UCSD-AML1 (cell line): ENCODE data around the gene UGT1A8.
"Not testable (repeated sequence)": the region's sequence is repeated elsewhere in the genome, so short reads cannot be mapped to it uniquely, and the experiment has no call there.

Experiments
- DNase-seq: peaks from one replicate; lab custom pipeline; 2025; ENCODE audit not compliant: unreplicated experiment; lab: John Stamatoyannopoulos, UW

The UGT1A8 gene

DNA sequence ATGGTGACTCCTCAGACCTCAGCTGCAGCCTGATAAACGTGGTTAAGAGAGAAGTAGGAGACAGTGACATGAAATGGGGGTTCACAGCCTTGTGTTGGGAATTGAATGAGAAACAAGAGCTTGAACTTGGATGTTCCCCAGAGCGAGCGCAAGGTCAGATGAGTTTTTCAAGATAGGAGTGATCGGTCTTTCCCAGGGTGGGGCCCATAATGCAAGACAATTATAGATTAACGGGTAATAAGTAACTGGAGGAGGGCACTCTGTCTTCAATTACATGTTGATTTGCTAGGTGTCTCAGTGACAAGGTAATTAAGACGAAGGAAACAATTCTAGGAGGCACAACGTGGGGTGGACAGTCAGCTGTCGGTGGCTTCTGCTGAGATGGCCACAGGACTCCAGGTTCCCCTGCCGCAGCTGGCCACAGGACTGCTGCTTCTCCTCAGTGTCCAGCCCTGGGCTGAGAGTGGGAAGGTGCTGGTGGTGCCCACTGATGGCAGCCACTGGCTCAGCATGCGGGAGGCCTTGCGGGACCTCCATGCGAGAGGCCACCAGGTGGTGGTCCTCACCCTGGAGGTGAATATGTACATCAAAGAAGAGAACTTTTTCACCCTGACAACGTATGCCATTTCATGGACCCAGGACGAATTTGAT lies 95.3 kb downstream of the UGT1A8 start, which contains the start of gene UGT1A5:
UGT1A5 (plus strand) TSS at position 297 of the 651 bp plus-strand sequence; CDS start at position 382, 85 bp downstream.
- DNase-seq, result no peak

DNA sequence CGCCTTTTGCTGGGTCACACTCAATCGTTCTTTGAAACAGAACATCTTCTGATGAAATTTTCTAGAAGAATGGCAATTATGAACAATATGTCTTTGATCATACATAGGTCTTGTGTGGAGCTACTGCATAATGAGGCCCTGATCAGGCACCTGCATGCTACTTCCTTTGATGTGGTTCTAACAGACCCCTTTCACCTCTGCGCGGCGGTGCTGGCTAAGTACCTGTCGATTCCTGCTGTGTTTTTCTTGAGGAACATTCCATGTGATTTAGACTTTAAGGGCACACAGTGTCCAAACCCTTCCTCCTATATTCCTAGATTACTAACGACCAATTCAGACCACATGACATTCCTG lies 95.8 kb downstream of the UGT1A8 start:
- DNase-seq, result no peak

DNA sequence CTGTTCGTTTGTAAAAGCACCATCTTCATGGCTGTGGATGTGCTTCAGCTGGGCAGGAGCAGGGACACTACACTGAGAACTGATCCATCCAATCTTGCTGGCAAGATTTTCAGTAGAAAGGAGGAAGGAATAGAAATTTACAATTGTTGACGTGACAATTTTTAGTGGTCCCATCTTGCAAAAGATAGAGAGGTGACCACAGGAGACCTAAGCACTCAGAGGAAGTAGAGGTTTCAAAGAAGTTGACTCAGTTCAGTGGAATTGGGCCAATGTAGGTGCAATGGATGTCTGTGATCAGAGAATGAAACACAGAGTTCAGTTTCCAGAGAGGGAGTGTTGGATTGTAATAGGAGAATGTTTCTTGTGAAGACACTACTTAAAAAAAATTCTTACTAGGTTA lies 96.7 kb downstream of the UGT1A8 start:
- no peak for DNase-seq

DNA sequence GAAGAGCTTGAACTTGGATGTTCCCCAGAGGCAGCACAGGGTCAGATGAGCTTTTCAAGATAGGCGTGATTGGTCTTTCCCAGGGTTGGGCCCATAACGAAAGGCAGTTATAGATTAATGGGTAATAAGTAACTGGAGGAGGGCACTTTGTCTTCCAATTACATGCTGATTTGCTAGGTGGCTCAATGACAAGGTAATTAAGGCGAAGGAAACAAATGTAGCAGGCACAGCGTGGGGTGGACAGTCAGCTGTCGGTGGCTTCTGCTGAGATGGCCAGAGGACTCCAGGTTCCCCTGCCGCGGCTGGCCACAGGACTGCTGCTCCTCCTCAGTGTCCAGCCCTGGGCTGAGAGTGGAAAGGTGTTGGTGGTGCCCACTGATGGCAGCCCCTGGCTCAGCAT lies 101.1 kb downstream of the UGT1A8 start, which contains the start of gene UGT1A4:
UGT1A4 (plus strand) TSS at position 185 of the 400 bp plus-strand sequence; CDS start at position 270, 85 bp downstream.
- DNase-seq, result no peak

DNA sequence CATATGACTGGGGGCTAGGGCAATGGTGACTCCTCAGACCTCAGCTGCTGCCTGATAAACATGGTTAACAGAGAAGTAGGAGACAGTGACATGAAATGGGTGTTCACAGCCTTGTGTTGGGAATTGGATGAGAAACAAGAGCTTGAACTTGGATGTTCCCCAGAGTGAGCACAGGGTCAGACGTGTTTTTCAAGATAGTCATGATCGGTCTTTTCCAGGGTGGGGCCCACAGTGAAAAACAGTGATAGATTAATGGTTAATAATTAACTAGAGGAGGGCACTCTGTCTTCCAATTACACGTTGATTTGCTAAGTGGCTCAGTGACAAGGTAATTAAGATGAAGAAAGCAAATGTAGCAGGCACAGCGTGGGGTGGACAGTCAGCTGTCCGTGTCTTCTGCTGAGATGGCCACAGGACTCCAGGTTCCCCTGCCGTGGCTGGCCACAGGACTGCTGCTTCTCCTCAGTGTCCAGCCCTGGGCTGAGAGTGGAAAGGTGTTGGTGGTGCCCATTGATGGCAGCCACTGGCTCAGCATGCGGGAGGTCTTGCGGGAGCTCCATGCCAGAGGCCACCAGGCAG lies 111.4 kb downstream of the UGT1A8 start, which contains the start of gene UGT1A3:
UGT1A3 (plus strand) TSS at position 320 of the 579 bp plus-strand sequence; CDS start at position 405, 85 bp downstream.
- DNase-seq, result no peak

DNA sequence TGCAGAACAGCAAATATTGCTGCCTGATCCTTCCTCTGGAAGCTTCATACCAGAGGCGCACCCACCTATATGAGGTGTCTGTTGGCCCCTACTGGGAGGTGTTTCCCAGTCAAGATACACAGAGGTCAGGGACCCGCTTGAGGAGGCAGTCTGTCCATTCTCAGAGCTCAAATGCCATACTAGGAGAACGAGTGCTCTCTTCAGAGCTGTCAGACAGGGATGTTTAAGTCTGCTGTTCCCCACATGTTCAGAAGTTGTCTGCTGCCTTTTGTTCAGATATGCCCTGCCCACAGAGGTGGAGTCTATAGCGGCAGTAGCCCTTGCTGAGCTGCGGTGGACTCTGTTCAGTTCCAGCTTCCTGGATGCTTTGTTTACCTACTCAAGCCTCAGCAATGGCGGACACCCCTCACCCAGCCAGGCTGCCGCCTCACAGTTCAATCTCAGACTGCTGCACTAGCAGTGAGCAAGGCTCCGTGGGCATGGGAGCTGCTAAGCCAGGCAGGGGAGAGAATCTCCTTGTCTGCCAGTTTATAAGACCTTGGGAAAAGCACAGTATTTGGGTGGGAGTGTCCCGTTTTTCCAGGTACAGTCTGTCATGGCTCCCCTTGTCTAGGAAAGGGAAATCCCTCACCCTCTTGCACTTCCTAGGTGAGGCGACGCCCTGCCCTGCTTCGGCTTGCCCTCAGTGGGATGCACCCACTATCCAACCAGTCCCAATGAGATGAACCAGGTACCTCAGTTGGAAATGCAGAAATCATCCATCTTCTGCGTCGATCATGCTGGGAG lies 119.6 kb downstream of the UGT1A8 start:
- not testable (repeated sequence) for DNase-seq

DNA sequence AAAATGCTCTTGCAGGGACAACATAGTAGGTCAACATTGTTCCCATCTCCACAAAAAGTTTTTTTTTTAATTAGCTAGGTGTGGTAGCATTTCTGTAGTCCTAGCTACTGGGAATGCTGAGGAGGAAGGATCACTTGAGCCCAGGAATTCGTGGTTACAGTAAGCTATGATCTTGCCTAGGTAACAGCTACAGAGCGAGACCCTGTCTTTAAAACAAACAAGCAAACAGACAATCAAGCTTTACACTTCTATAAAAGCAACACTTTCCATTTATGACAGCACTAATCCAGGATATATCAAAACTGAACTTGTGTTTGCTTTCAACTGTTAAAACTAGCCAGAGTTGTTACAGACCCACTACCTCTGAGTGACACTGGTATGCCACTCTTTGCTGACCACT lies 123.4 kb downstream of the UGT1A8 start:
- DNase-seq, result no peak

DNA sequence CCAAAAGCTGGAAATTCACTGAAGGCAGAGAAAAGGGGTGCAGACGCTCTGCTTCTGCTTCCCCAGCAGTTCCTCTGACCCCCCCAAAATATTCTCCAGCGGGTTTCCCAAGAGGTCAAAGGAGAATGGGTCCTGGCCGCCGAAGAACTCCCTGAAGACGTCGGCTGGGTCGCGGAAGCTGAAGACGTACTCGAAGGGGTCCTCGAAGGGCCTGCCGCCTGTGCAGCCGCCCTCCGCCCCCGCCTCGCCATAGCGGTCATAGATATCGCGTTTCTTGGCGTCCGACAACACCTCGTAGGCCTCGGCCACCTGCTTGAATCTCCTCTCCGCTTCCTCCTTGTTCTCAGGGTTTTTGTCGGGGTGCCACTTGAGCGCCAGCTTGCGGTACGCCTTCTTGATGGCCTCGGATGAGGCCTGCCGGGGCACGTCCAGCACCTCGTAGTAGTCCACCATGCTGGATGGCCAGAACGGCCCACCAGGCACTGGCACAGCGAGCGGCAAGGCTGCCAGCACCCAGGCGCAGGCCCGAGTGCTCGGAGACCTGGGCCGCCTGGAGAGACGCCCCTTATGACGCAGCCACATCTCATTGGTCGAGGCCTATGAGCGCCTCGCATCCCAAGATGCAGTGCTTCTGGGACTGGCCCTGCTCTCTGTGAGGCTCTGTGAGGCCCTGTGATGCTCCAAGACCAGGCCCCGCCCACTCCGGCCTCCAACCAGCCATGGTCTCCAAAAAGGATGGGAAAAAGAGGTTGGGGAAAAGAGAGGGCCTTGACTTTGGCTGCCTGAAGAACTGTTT lies 126.2 kb downstream of the UGT1A8 start:
- no peak for DNase-seq

DNA sequence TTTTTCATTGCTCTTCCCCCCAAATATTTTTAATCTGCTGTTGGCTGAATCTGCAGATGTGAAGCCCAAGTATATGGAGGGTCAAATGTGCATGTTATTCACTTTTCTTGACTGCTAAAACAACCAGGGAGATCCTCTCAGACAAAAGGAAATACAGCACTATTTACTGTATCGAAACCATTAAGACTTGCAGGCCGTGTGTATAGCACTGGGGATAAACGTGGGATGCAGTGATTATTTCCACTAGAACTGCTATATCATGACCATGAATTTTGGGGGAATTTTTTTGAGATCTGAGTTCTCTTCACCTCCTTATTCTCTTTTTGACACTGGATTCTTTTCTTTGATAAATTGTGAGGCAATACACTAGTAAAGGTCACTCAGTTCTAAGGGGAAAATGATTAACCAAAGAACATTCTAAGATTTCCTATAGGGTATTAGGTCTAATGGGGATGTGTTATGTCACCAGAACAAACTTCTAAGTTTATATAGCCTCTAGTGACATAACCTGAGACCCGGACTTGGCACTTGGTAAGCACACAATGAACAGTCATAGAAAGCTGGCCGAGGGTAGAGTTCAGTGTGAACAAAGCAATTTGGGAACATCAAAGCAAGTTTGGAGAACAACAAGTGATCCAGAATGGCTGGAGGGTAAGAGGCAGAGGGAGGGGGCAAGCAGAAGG lies 127.8 kb downstream of the UGT1A8 start:
- DNase-seq, result no peak

DNA sequence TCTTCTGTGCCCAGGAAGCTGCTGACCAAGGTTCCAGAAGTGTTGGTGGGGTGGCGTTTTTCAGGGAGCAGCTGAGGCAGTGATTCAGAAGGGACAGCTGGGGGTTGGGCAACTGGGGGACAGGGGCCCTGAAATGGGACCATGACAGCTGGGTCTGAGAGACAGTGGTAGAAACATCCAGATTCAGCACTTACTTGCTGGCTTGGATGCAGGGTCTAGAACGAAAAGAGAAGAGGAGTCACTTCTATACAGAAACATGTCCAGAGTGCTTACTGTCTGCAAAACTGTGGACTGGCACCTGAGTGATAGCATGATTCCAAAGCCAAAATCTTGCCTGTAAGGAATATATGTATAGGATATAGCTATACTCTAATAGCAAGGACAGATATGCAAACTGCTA lies 128.4 kb downstream of the UGT1A8 start:
- DNase-seq, result not testable (repeated sequence)

DNA sequence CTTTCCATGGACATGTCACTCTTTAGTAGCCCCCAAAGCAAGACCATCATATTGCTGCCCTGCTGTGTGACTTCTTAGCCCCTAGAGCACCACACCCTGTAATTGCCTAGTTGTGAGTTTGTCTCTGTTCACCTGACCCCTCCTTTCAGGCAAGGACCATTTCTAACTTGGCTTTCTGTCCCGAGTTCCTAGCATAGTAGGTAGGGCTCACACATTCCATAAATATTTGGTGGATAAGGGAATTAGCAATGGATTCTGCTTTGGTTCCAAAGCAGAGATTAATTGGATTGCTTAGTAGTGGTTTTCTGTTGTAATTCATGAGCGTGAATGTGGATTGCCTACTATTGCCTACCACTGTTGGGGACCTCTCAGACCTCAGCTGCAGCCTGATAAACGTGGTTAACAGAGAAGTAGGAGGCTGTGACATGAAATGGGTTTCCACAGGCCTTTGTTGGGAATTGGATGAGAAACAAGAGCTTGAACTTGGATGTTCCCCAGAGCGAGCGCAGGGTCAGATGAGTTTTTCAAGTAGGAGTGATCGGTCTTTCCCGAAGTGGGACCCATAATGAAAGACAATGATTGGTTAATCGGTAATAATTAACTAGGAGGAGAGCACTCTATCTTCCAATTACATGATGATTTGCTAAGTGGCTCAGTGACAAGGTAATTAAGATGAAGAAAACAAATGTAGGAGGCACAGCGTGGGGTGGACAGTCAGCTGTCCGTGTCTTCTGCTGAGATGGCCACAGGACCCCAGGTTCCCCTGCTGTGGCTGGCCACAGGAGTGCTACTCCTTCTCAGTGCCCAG lies 129.2 kb downstream of the UGT1A8 start:
- DNase-seq, result no peak

DNA sequence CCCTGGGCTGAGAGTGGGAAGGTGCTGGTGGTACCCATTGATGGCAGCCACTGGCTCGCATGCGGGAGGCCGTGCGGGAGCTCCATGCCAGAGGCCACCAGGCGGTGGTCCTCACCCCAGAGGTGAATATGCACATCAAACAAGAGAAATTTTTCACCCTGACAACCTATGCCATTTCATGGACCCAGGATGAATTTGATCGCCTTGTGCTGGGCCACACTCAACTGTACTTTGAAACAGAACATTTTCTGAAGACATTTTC lies 129.8 kb downstream of the UGT1A8 start:
- no peak for DNase-seq

DNA sequence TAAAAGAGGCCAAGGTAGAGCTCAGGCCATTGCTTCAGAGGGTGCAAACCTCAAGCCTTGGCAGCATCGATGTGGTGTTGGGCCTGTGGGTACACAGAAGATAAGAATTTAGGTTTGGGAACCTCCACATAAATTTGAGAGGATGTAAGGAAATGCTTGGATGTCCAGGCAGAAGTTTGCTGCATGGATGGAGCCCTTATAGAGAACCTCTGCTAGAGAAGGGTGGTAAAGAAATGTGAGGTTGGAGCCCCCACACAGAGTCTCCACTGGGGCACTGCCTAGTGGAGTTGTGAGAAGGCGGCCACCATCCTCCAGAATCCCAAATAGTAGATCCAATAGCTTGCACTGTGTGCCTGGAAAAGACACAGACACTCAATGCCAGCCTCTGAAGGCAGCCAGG lies 133.3 kb downstream of the UGT1A8 start:
- DNase-seq, result not testable (repeated sequence)

DNA sequence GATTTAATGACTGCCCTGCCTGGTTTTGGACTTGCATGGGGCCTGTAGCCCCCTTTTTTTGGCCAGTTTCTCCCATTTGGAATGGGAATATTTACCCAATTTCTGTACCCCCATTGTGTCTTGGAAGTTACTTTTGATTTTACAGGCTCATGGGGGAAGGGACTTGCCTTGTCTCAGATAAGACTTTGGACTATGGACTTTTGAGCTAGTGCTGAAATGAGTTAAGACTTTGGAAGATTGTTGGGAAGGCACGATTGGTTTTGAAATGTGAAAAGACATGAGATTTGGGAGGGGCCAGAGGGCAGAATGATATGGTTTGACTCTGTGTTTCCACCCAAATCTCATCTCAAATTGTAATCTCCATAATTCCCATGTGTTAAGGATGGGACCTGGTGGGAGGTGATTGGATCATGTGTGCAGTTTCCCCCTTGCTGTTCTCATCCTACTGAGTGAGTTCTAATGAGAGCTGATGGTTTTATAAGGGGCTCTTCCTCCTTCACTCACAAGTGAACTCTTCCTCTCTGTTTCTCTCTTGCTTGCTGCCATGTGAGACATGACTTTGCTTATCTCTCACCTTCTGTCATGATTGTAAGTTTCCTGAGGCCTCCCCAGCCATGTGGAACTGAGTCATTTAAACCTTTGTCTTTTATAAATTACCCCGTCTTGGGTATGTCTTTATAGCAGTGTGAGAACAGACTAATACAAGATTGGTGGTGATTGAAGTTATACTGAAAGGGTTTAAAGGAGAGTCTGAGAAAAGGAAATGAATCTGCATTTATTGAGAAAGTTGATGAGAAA lies 134.0 kb downstream of the UGT1A8 start:
- not testable (repeated sequence) for DNase-seq

DNA sequence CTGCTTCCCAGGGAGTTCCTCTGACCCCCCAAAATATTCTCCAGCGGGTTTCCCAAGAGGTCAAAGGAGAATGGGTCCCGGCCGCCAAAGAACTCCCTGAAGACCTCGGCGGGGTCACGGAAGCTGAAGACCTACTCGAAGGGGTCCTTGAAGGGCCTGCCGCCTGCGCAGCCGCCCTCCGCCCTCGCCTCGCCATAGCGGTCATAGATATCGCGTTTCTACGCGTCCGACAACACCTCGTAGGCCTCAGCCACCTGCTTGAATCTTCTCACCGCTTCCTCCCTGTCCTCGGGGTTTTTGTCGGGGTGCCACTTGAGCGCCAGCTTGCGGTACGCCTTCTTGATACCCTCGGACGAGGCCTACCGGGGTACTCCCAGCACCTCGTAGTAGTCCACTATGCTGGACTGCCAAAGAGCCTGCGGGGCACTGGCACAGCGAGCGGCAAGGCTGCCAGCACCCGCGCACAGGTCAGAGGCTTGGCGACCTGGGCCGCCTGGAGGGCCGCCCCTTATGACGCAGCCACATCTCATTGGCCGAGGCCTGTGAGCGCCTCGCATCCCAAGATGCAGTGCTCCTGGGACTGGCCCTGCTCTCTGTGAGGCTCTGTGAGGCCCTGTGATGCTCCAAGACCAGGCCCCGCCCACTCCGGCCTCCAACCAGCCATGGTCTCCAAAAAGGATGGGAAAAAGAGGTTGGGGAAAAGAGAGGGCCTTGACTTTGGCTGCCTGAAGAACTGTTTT lies 137.6 kb downstream of the UGT1A8 start:
- DNase-seq, result no peak

DNA sequence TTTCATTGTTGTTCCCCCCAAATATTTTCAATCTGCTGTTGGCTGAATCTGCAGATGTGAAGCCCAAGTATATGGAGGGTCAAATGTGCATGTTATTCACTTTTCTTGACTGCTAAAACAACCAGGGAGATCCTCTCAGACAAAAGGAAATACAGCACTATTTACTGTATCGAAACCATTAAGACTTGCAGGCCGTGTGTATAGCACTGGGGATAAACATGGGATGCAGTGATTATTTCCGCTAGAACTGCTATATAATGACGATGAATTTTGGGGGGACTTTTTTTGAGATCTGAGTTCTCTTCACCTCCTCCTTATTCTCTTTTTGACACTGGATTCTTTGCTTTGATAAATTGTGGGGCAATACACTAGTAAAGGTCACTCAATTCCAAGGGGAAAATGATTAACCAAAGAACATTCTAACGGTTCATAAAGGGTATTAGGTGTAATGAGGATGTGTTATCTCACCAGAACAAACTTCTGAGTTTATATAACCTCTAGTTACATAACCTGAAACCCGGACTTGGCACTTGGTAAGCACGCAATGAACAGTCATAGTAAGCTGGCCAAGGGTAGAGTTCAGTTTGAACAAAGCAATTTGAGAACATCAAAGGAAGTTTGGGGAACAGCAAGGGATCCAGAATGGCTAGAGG lies 139.1 kb downstream of the UGT1A8 start:
- no peak for DNase-seq

DNA sequence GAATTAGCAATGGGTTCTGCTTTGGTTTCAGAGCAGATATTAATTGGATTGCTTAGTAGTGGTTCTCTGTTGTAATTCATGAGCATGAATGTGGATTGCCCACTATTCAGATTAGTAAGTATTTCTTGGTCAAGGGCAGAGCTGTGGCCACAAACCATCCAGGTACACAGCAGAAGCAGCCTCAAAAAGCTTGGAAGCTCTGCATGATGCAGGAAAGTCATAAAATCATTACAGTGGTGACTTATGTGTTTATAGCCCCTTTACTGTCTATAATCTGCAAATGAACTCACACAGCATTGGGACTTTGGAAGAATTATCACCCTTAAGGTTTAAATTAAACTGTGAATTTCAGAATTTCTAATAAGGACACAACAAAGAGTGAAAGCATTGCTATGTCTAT lies 140.7 kb downstream of the UGT1A8 start:
- no peak for DNase-seq

DNA sequence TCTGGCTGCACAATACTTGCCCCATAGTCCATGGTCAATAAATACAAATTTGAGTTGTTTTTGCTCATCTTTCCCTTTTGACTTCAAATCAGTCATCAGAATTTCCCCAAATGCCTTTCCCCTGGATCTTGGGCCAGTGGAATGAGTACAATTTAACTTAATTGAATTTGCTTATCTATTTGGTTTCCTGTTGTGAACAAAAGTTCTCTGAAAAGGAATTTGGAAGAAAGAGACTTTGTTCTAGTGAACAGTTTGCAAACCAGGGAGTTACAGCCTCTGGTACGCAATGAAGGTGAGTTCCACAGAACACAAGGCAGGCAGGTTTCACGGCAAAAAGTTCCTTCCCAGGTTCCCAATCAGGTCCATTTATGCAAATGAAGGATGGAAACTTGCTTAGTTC lies 141.4 kb downstream of the UGT1A8 start:
- DNase-seq, result no peak
